Testis (tissue), 3 donors: Measurements from ENCODE around the gene PPFIBP2. TPM values are rescaled to one million over a fixed set of nuclear protein-coding genes. Genes with fewer than 3 reads are reported as not detected.
A peak's percentile ranks its signal among the peaks of the same experiment; 100 is the strongest.

Experiments
- DNase-seq: peaks from one replicate; pipeline ENCODE4 v3.0.0-alpha.2; 2019
- H3K27ac ChIP-seq, 2 donors: fragments of 200-600 bp; sonication (generic); one replicate each; pipeline ENCODE4 v1.5.1; 2019
- H3K27me3 ChIP-seq: fragments of 200-600 bp; sonication (generic); one replicate; pipeline ENCODE4 v1.5.1; 2019
- H3K36me3 ChIP-seq: fragments of 200-600 bp; sonication (generic); one replicate; pipeline ENCODE4 v1.5.1; 2017; ENCODE audit warnings: low read depth; ENCODE audit errors: missing control alignments
- H3K4me1 ChIP-seq: fragments of 200-600 bp; sonication (generic); one replicate; pipeline ENCODE4 v1.5.1; 2019
- H3K4me3 ChIP-seq, 2 donors: fragments of 200-600 bp; sonication (generic); one replicate each; pipeline ENCODE4 v1.5.1; 2017 to 2019
- H3K9me3 ChIP-seq: fragments of 200-600 bp; sonication (generic); one replicate; pipeline ENCODE4 v1.5.1; 2017
- POLR2A ChIP-seq: fragments of 450-650 bp; IDR thresholded peaks from one replicate; pipeline ENCODE4 v1.6.1; 2017; ENCODE audit warnings: antibody characterized with exemption, mild to moderate bottlenecking, moderate library complexity
- WGBS, 2 donors: methylation state at CpG; one replicate each; pipeline ENCODE4 v1.1.5; 2018; 5-methylcytosine and 5-hydroxymethylcytosine counted together
- intact Hi-C: fragments of 100-400 bp; cut with DNase I; formaldehyde crosslinking; loops from one replicate; pipeline ENCODE4 v1.15.1; 2023; ENCODE audit warnings: low total_unique reads
- polyA plus RNA-seq: library from polyadenylated mRNA; stranded (reverse); fragments of 350-450 nt; fragmentation: Illumina TruSeq; extraction: RNeasy Lipid Tissue Mini Kit (QIAGEN cat#74804); gene quantifications from one replicate; pipeline ENCODE4 v1.2.3, GENCODE V29; 2014; ENCODE audit warnings: low read depth, low replicate concordance; ENCODE audit not compliant: insufficient read depth
- total RNA-seq, 2 donors: library from RNA; depleted of rRNA; stranded (reverse); fragments of >200 nt; gene quantifications; one replicate each; pipeline ENCODE4 v1.2.3, GENCODE V29; 2016
- TF ChIP-seq, protein P1 (sequence below), 3 experiments: fragments of 450-650 bp in 2 of 3; fragments of 200-600 bp in 1 of 3; sonication (generic) in 1 of 3; IDR thresholded peaks; one replicate each; pipeline ENCODE4 v1.5.1; 2016 to 2019; ENCODE audit warnings: antibody characterized with exemption in 3 of 3, mild to moderate bottlenecking in 2 of 3, moderate library complexity in 1 of 3

The PPFIBP2 gene
- total and polyA plus RNA-seq, 3 donors from 2014 or later, result 70.5 to 105 (median 104) TPM

DNA sequence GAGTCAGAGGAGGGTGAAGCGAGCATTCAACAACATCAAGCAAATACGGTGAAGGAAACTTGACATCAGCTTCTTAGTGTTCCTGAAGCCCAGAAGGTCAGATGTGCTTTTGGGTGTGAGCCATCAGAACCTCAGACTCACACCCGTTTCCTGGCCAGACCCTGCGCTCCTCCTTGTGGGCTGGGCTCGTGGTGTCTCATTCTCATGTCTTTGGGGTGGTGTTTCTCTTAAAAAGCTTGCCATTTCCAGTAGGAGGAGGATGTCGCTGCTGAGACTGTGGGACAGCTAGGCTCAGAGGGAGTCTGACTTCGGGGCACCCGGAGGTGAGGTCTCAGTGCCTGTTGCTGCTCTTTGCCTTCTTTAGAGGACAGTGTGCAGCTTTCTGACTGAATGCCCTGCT, 24.2 kb downstream of the PPFIBP2 start:
- Histone ChIP-seq H3K9me3 (no peaks in the 10 kb centered on the region), H3K27me3 (no peaks in the 10 kb centered on the region), H3K27ac (no peak overlapping the region), H3K4me1 (peaks cover 3% of the 10 kb centered on the region), H3K36me3 (no peaks in the 10 kb centered on the region), H3K4me3 (no peak overlapping the region)
- TF ChIP-seq POLR2A, result no peak
- TF ChIP-seq, protein P1, sequence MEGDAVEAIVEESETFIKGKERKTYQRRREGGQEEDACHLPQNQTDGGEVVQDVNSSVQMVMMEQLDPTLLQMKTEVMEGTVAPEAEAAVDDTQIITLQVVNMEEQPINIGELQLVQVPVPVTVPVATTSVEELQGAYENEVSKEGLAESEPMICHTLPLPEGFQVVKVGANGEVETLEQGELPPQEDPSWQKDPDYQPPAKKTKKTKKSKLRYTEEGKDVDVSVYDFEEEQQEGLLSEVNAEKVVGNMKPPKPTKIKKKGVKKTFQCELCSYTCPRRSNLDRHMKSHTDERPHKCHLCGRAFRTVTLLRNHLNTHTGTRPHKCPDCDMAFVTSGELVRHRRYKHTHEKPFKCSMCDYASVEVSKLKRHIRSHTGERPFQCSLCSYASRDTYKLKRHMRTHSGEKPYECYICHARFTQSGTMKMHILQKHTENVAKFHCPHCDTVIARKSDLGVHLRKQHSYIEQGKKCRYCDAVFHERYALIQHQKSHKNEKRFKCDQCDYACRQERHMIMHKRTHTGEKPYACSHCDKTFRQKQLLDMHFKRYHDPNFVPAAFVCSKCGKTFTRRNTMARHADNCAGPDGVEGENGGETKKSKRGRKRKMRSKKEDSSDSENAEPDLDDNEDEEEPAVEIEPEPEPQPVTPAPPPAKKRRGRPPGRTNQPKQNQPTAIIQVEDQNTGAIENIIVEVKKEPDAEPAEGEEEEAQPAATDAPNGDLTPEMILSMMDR (IDR thresholded peaks at IDR 0.05), result no peak
- intact Hi-C loops, result no loop called here
- 44 to 59% methylated on average over 7 to 8 of the region's 8 CpGs for WGBS, 2 donors
- DNase-seq, result peak; percentile 64

DNA sequence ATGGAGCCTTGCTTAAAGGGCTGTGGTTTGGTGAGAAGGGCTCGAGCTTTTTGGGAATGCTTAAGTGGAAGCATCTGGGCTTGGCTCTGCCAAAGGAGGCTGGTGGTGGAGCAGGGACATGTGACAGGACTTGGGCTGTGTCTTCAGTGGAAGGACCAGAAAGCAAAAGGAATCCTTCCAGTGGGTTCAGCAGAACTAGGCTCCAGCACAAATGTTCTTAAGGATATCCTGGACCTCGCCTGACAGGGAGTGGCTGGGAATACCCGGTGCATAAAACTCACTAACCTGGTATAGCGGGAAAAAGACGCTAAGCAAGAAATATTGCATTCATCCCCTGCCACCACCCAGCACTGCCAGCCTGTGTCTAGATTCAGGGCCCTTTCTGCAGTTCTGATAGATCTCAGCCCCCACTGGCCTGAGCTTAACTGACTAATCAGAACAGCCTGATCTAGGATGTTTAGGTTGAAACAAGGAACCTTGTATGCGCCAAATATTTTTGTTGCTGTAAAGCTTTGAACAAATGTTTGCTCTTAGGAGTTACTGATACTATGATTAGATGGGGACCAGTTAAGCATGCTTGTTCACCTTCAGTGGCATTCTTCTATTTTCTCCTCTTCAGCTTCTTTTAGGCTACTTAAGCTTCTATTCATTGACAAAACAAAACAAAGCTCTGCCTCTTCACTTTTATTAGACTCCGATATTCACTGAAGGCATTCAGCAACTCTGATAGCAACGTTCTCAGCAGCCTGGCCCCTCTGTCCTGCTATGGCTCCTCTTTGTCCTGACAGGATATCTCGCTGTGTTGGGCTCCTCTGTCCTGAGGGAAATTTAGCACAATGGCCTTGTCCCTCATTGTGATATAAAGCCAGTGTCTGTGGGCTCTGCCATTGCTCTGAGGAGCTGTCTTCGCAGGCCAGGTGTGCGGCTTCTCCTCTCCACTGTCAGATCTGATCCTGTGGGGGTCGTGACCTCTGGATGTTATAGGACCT, 25.0 kb downstream of the PPFIBP2 start:
- Histone ChIP-seq H3K4me1 (peaks cover 3% of the 10 kb centered on the region), H3K27ac (no peak overlapping the region), H3K27me3 (no peaks in the 10 kb centered on the region), H3K9me3 (no peaks in the 10 kb centered on the region), H3K36me3 (no peaks in the 10 kb centered on the region), H3K4me3 (no peak overlapping the region)
- TF ChIP-seq, protein P1 (IDR thresholded peaks at IDR 0.05), result no peak
- no peak for TF ChIP-seq POLR2A
- WGBS, 2 donors, result 78 to 86% methylated on average over 12 of the region's 12 CpGs
- intact Hi-C loops, result no loop called here
- DNase-seq, result no peak

DNA sequence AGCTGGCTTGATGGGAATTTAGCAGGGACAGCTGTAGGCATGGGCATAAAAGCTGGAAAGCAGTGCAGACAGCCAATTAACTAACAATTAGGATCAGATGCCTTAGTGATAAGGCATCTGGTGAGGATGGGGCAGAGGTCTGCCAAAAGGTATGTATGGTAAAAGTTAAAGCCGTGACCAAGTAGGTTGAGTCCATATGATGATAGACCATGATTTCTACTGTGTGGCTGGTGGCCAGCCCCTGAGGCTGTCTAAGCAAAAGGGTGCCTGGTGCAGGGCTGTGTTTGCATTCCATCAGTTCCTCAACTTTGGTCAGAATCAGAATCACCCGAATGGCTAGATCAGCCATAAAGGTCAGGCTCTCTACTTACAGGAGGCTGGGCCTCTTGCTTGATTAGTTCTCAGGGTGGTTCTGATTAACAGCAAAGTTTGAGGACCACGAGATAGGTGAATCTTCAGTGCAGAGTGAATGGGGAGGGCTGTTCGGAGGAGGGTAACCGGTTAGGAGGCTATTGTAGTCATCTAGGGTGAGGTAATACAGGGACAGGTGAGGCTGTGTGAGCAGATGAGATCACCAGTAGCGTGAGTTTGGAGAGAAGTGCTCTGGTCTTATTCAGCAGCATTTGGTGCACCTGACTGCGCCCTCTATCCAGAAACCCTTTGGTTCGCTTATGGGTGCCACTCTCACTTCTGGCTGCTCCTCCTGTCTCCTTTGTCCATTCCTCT, 27.2 kb downstream of the PPFIBP2 start:
- no peaks in the 10 kb centered on the region for H3K9me3 ChIP-seq
- no peak overlapping the region for H3K27ac ChIP-seq
- no peaks in the 10 kb centered on the region for H3K36me3 ChIP-seq
- 89 to 95% methylated on average over 8 of the region's 8 CpGs for WGBS, 2 donors
- no peaks in the 10 kb centered on the region for H3K27me3 ChIP-seq
- peaks cover 3% of the 10 kb centered on the region for H3K4me1 ChIP-seq
- DNase-seq, result no peak
- intact Hi-C loops, result no loop called here
- no peak overlapping the region for H3K4me3 ChIP-seq
- TF ChIP-seq, protein P1 (IDR thresholded peaks at IDR 0.05), result no peak
- no peak for TF ChIP-seq POLR2A

DNA sequence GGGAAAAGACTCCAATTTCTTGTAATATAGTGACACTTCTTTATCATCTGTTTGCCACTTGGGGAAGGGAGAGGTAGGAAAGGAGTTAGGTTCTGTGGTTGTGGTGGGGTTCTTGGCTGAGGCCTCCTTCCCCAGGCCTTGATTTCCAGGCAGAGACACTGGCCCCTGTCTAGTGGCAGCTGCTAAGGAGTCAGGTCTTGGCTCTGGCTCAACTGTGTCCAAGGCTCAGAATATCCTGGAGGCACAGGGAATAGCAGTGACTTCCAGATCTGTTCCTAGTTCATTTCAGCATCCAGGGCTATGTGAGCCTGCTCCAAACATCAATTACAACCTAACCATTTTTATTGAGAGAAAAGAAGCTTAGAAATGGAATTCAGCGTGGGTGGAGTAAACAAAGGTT, 29.5 kb downstream of the PPFIBP2 start:
- DNase-seq, result no peak

More for the DNA sequence above, 29.5 kb downstream of the PPFIBP2 start:
- Histone ChIP-seq H3K4me1 (no peaks in the 10 kb centered on the region), H3K27me3 (no peaks in the 10 kb centered on the region), H3K36me3 (no peaks in the 10 kb centered on the region), H3K4me3 (no peak overlapping the region), H3K27ac (no peak overlapping the region), H3K9me3 (no peaks in the 10 kb centered on the region)
- intact Hi-C loops, result no loop called here
- 89 to 97% methylated on average over 1 of the region's 1 CpG for WGBS, 2 donors
- TF ChIP-seq POLR2A, result no peak
- TF ChIP-seq, protein P1 (IDR thresholded peaks at IDR 0.05), result no peak
